ENCODE results near the gene RNF220. TPM values are rescaled to one million over a fixed set of nuclear protein-coding genes. Genes with fewer than 3 reads are reported as not detected.

Gene RNF220
- polyA plus RNA-seq, 4 donors = 52.6 to 86.1 (median 74.9) TPM

DNA sequence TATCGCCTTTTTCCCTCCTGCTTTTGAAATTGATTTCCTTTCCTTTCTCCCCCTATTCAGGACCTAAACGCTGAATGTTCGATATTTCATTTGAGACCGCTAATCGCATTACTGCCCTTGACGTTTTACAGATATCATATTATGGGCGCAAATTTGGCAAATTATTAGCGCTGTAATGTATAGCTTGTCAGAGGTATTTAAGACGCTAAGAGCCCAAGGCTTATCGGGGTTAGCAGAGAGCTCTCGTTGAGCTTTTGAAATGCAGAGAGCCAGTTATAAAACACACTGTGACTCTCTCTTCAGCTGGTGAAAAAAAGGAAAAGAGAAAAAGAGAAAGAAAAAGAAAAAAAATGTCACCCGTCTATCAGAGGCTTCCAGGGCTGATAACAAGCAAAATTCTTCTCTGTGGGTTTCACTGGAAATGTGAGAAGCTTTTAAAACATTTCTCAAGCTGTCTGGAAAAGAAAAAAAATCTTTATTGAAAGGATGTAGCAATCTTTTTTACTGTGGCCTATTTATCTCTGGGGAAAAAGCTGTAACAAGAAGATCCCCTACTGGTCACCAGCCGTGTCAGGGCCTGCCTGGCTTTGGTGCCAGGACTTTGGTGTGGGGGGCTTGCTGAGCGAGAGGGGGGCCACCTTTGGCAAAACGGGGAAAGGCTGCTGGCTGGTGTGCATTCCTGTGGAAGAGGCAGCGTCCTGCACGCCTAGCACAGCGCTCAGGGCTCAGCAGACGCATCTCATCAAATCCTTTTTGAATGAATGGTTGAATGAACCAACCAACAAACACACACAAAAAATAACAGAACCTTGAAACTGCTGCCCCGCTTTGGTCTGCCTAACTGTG, 119.8 kb downstream of the RNF220 start:
- Histone ChIP-seq H3K27me3 (ENCODE audit: control insufficient read depth in 3 of 3, insufficient read depth in 3 of 3, low read length in 3 of 3) (peaks cover 2 to 49% (median 3%) of the 10 kb centered on the region in 3 donors), H3K27ac (ENCODE audit: low read depth in 1 of 3, low read length in 2 of 3) (no peak overlapping the region), H3K4me1 (ENCODE audit: control insufficient read depth in 3 of 3, insufficient read depth in 2 of 3, low read depth in 1 of 3, low read length in 2 of 3) (no peaks in the 10 kb centered on the region), H3K36me3 (ENCODE audit: control insufficient read depth in 3 of 3, insufficient read depth in 2 of 3, low read depth in 1 of 3, low read length in 3 of 3) (no peaks in the 10 kb centered on the region), H3K9me3 (ENCODE audit: control insufficient read depth in 2 of 2, insufficient read depth in 1 of 2, low read depth in 1 of 2, low read length in 1 of 2) (no peaks in the 10 kb centered on the region), H3K4me3 (ENCODE audit: low read depth in 1 of 3, low read length in 3 of 3) (no peak overlapping the region)
- DNase-seq (no peak), FAIRE-seq (no peak)
- 27 to 49% (median 44%) methylated on average over 20 of the region's 20 CpGs for WGBS, 3 donors

DNA sequence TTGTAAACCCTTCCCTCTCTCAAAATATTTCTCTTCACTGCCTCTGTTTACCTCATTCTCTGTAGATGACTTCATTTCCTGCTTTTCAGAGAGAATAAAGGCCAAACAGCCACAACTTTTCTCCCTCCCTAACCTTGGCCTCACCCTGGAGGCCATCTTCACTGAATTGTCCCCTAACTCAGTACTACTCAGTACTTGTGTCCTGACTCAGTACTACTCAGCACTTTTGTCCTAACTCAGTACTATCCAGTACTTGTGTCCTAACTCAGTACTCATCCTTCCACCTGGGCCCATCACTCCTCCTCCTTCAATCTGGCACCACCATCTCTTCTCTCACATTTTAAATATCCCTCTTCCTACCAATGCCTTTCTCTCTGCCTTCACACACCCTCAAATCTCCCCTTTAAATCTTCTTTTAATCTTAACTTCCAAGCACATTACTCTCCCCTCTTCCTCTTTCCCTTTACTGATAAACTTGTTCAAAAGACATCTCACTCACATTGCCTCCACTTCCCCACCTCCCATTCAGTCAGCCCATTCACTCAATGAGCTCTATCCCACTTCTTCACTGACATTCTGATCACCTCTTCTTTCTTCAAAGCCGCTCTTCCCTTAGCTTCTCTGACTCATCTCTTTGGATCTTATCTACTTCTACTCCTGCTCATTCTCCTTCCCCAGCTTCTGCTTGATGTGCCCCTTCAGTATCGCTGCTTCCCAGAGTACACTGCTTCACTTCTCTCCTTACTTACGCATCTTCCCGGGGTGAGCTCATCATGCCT, 121.4 kb downstream of the RNF220 start:
- DNase-seq (no peak), FAIRE-seq (no peak)
- Histone ChIP-seq H3K27ac (ENCODE audit: low read depth in 1 of 3, low read length in 2 of 3) (no peak overlapping the region), H3K36me3 (ENCODE audit: control insufficient read depth in 3 of 3, insufficient read depth in 2 of 3, low read depth in 1 of 3, low read length in 3 of 3) (no peaks in the 10 kb centered on the region), H3K27me3 (ENCODE audit: control insufficient read depth in 3 of 3, insufficient read depth in 3 of 3, low read length in 3 of 3) (peaks cover 2 to 47% (median 3%) of the 10 kb centered on the region in 3 donors), H3K9me3 (ENCODE audit: control insufficient read depth in 2 of 2, insufficient read depth in 1 of 2, low read depth in 1 of 2, low read length in 1 of 2) (no peaks in the 10 kb centered on the region), H3K4me3 (ENCODE audit: low read depth in 1 of 3, low read length in 3 of 3) (no peak overlapping the region), H3K4me1 (ENCODE audit: control insufficient read depth in 3 of 3, insufficient read depth in 2 of 3, low read depth in 1 of 3, low read length in 2 of 3) (no peaks in the 10 kb centered on the region)
- 89 to 95% (median 90%) methylated on average over 4 of the region's 4 CpGs for WGBS, 3 donors

DNA sequence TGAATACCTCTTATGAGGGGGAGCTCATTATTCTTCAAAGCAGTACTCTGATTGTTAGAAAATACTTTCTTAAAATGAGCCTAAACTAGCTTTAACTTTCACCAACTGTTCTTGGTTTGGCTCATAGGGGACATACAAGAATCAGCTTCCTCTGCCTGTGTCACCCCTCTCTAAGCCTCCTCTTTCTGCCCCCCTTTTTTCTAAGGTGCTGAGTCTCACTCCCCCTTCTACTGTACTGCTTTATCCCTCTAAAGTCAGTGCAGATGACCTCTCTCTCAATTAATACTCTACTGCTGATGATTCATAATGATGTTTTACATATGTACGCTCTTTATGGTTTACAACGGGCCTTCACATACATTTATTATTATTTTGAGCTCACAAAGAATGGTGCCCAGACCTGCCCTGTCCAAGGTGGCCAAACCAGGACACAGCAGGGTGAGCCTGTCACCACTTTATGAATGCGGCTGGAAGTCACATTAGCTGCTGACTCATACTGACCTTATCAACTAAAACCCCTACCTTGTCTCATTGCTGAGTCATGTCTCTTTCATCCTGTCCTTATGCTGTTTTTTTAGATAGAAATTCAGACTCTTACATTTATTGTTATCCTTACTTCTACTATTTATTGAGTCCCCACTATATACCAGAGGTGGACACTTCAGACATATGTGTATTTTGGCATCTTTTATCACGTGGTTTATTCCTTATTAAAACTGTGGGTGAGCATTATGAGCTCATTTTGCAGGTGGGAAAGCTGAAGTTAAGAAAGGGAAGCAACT, 126.9 kb downstream of the RNF220 start:
- no peak for FAIRE-seq
- Histone ChIP-seq H3K9me3 (ENCODE audit: control insufficient read depth in 2 of 2, insufficient read depth in 1 of 2, low read depth in 1 of 2, low read length in 1 of 2) (no peaks in the 10 kb centered on the region), H3K27me3 (ENCODE audit: control insufficient read depth in 3 of 3, insufficient read depth in 3 of 3, low read length in 3 of 3) (peaks cover 0 to 4% (median 0%) of the 10 kb centered on the region in 3 donors), H3K4me3 (ENCODE audit: low read depth in 1 of 3, low read length in 3 of 3) (no peak overlapping the region), H3K36me3 (ENCODE audit: control insufficient read depth in 3 of 3, insufficient read depth in 2 of 3, low read depth in 1 of 3, low read length in 3 of 3) (no peaks in the 10 kb centered on the region), H3K27ac (ENCODE audit: low read depth in 1 of 3, low read length in 2 of 3) (no peak overlapping the region), H3K4me1 (ENCODE audit: control insufficient read depth in 3 of 3, insufficient read depth in 2 of 3, low read depth in 1 of 3, low read length in 2 of 3) (no peaks in the 10 kb centered on the region)
- WGBS, 3 donors = 8 to 36% (median 21%) methylated on average over 4 of the region's 4 CpGs
- peak in 1 of 2 donors; percentile 68 for DNase-seq

DNA sequence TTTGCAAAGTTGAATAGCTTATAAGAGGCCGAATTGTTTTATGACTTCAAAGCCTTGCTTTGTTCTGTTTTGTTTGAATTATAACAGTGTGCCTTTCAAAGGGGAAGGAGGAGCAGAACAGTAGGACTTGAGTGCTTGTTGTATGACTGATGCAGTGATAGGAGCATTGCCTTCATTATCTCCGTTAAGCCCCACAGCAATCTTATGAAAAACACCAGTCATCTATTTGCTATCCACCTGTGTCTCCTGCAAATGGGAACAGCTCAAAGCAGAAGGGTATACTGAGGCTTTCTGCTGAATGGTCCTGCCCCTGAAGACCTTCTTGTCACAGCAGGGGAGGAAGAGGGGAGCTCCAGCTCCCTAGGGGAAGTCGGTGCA, 127.5 kb downstream of the RNF220 start:
- FAIRE-seq (no peak), DNase-seq (no peak)
- H3K27ac ChIP-seq (ENCODE audit: low read depth in 1 of 3, low read length in 2 of 3) = no peak overlapping the region
- H3K36me3 ChIP-seq (ENCODE audit: control insufficient read depth in 3 of 3, insufficient read depth in 2 of 3, low read depth in 1 of 3, low read length in 3 of 3) = no peaks in the 10 kb centered on the region
- H3K9me3 ChIP-seq (ENCODE audit: control insufficient read depth in 2 of 2, insufficient read depth in 1 of 2, low read depth in 1 of 2, low read length in 1 of 2) = no peaks in the 10 kb centered on the region
- WGBS, 3 donors = 38 to 48% (median 44%) methylated on average over 3 of the region's 3 CpGs
- H3K27me3 ChIP-seq (ENCODE audit: control insufficient read depth in 3 of 3, insufficient read depth in 3 of 3, low read length in 3 of 3) = no peaks in the 10 kb centered on the region
- H3K4me3 ChIP-seq (ENCODE audit: low read depth in 1 of 3, low read length in 3 of 3) = no peak overlapping the region
- H3K4me1 ChIP-seq (ENCODE audit: control insufficient read depth in 3 of 3, insufficient read depth in 2 of 3, low read depth in 1 of 3, low read length in 2 of 3) = peaks cover 0 to 3% (median 0%) of the 10 kb centered on the region in 3 donors

DNA sequence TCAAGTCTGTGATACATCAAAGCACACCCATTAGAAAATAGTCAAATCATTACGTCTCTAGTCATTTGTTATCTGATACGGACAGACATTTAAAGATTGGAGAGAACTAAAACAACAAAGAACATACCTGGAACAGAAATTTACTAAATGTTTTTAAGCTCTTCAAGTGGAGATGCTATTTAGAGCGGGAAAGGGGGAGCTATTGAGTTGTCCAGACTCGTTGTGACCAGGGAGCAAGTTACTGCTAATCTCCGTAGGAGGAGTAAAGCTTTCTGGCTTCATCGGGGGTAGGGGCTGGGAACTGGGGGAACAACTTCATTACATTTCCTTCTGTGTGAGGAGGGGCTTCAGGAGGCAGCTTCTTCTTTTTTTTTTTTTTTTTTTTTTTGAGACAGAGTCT, 129.7 kb downstream of the RNF220 start:
- FAIRE-seq = no peak
- no peak overlapping the region for H3K27ac ChIP-seq (ENCODE audit: low read depth in 1 of 3, low read length in 2 of 3)

DNA sequence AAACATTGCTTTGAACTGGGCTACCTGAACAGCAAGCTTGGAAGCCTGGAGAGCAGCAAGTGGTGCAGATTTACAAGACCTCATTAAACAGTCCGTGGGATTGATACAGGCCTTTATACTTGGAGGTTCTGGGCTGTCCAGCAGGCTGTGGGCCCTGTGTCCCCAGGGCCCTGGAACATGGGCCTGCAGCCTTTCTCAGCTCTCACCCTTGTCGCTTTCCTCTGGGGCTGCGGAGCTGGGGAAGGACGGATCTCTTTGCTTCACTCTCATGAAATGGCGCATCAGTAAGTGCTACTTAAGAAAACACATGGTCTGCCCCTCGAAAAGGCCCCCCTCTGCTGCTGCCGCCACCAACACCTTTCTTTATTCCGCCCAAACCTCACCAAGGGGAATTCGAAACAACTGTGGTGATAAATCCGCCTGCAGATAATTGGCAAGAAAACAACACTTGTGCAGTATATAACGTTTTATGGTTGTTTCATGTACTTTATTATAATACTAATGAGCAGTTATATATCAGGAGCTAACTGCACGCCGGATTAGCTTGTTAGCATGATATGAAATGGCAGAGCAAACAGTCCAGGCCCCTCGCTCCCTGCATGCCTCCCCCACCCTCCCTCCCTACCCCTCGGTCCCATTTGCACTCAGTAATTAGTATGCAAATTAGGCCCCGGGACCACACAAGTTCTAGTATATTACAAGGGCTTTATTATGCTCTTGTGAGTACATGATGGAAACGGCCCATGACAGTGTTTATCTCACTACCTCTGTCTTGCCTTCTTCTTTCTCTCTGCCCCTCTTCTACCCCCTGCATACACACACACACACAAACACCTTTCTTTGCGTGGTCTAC, 131.5 kb downstream of the RNF220 start:
- FAIRE-seq (no peak), DNase-seq (no peak)
- Histone ChIP-seq H3K27me3 (ENCODE audit: control insufficient read depth in 3 of 3, insufficient read depth in 3 of 3, low read length in 3 of 3) (no peaks in the 10 kb centered on the region), H3K27ac (ENCODE audit: low read depth in 1 of 3, low read length in 2 of 3) (peak overlapping the region in 1 of 3 donors; percentile 65), H3K4me1 (ENCODE audit: control insufficient read depth in 3 of 3, insufficient read depth in 2 of 3, low read depth in 1 of 3, low read length in 2 of 3) (peaks cover 0 to 10% (median 0%) of the 10 kb centered on the region in 3 donors), H3K9me3 (ENCODE audit: control insufficient read depth in 2 of 2, insufficient read depth in 1 of 2, low read depth in 1 of 2, low read length in 1 of 2) (no peaks in the 10 kb centered on the region), H3K4me3 (ENCODE audit: low read depth in 1 of 3, low read length in 3 of 3) (no peak overlapping the region), H3K36me3 (ENCODE audit: control insufficient read depth in 3 of 3, insufficient read depth in 2 of 3, low read depth in 1 of 3, low read length in 3 of 3) (no peaks in the 10 kb centered on the region)
- WGBS, 3 donors = 74 to 80% (median 79%) methylated on average over 18 of the region's 18 CpGs

More for the DNA sequence above, 129.7 kb downstream of the RNF220 start:
- Histone ChIP-seq H3K9me3 (ENCODE audit: control insufficient read depth in 2 of 2, insufficient read depth in 1 of 2, low read depth in 1 of 2, low read length in 1 of 2) (no peaks in the 10 kb centered on the region), H3K4me1 (ENCODE audit: control insufficient read depth in 3 of 3, insufficient read depth in 2 of 3, low read depth in 1 of 3, low read length in 2 of 3) (peaks cover 0 to 10% (median 0%) of the 10 kb centered on the region in 3 donors), H3K4me3 (ENCODE audit: low read depth in 1 of 3, low read length in 3 of 3) (no peak overlapping the region), H3K27me3 (ENCODE audit: control insufficient read depth in 3 of 3, insufficient read depth in 3 of 3, low read length in 3 of 3) (no peaks in the 10 kb centered on the region), H3K36me3 (ENCODE audit: control insufficient read depth in 3 of 3, insufficient read depth in 2 of 3, low read depth in 1 of 3, low read length in 3 of 3) (no peaks in the 10 kb centered on the region)
- WGBS, 3 donors = 69 to 83% (median 79%) methylated on average over 6 of the region's 6 CpGs
- DNase-seq = no peak

DNA sequence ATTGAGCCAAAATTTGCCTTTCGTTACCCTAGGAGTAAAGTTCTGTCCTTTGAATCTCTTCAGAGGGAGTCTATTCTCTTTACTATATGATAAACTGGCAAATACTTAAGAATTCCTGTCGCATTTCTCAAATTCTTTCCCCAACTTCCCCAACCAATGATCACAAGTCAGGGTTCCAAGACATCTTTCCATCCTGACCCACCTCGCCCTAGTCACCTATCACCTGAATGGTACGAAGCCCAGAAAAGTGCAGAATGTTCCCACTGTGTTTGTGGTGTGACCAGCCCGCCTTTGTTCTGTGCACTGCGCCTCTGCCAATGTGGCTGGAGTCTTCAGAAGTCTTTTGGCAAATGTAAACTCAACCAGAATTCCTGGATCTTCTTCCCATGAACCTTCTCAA, 132.5 kb downstream of the RNF220 start:
- no peaks in the 10 kb centered on the region for H3K9me3 ChIP-seq (ENCODE audit: control insufficient read depth in 2 of 2, insufficient read depth in 1 of 2, low read depth in 1 of 2, low read length in 1 of 2)
- 53 to 84% (median 62%) methylated on average over 6 of the region's 6 CpGs for WGBS, 3 donors
- peak overlapping the region in 1 of 3 donors; percentile 65 for H3K27ac ChIP-seq (ENCODE audit: low read depth in 1 of 3, low read length in 2 of 3)
- DNase-seq = peak in 1 of 2 donors; percentile 83
- no peak for FAIRE-seq
- no peak overlapping the region for H3K4me3 ChIP-seq (ENCODE audit: low read depth in 1 of 3, low read length in 3 of 3)
- peaks cover 0 to 10% (median 0%) of the 10 kb centered on the region in 3 donors for H3K4me1 ChIP-seq (ENCODE audit: control insufficient read depth in 3 of 3, insufficient read depth in 2 of 3, low read depth in 1 of 3, low read length in 2 of 3)
- no peaks in the 10 kb centered on the region for H3K27me3 ChIP-seq (ENCODE audit: control insufficient read depth in 3 of 3, insufficient read depth in 3 of 3, low read length in 3 of 3)
- H3K36me3 ChIP-seq (ENCODE audit: control insufficient read depth in 3 of 3, insufficient read depth in 2 of 3, low read depth in 1 of 3, low read length in 3 of 3) = no peaks in the 10 kb centered on the region
